HEK293T (cell line): ENCODE results near the gene WDR49.

Source experiments
- CTCF ChIA-PET: fragments of 350-600 bp; formaldehyde crosslinking; extraction: SDS; loops from one replicate; lab custom pipeline; 2021; ENCODE audit warnings: antibody characterized with exemption, inconsistent platforms; lab: Yijun Ruan, JAX
- POLR2A ChIA-PET: fragments of 350-600 bp; formaldehyde crosslinking; extraction: SDS; loops from one replicate; lab custom pipeline; 2020; ENCODE audit warnings: antibody characterized with exemption, inconsistent platforms; lab: Yijun Ruan, JAX
- DNase-seq: peaks from one replicate; pipeline ENCODE4 v3.0.0; 2012; ENCODE audit warnings: mixed read lengths; ENCODE audit errors: extremely low spot score
- ARNT ChIP-seq: fragments of 450-650 bp; IDR thresholded peaks from 2 replicates; pipeline ENCODE4 v1.6.1; 2017; ENCODE audit warnings: mild to moderate bottlenecking
- BHLHE40 ChIP-seq: fragments of 450-650 bp; IDR thresholded peaks from 2 replicates; pipeline ENCODE4 v1.6.1; 2016; ENCODE audit warnings: mild to moderate bottlenecking, moderate library complexity, borderline replicate concordance
- CTBP1 ChIP-seq: fragments of 450-650 bp; IDR thresholded peaks from 2 replicates; pipeline ENCODE4 v1.6.1; 2016; ENCODE audit warnings: borderline replicate concordance
- ELF4 ChIP-seq: fragments of 450-650 bp; IDR thresholded peaks from 2 replicates; pipeline ENCODE4 v1.6.1; 2017; ENCODE audit warnings: antibody characterized with exemption
- FOXA1 ChIP-seq: fragments of 450-650 bp; IDR thresholded peaks from 2 replicates; pipeline ENCODE4 v1.6.1; 2016; ENCODE audit warnings: mild to moderate bottlenecking
- FOXK2 ChIP-seq: fragments of 450-650 bp; IDR thresholded peaks from 2 replicates; pipeline ENCODE4 v1.6.1; 2016; ENCODE audit warnings: mild to moderate bottlenecking
- FOXM1 ChIP-seq: fragments of 450-650 bp; IDR thresholded peaks from 2 replicates; pipeline ENCODE4 v1.6.1; 2017; ENCODE audit warnings: mild to moderate bottlenecking, borderline replicate concordance
- HDGF ChIP-seq: fragments of 450-650 bp; IDR thresholded peaks from 2 replicates; pipeline ENCODE4 v1.6.1; 2017; ENCODE audit warnings: antibody characterized with exemption, borderline replicate concordance
- L3MBTL2 ChIP-seq: fragments of 450-650 bp; conservative IDR thresholded peaks from 2 replicates; pipeline ENCODE4 v1.6.1; 2016; ENCODE audit warnings: mild to moderate bottlenecking
- LEF1 ChIP-seq: fragments of 450-650 bp; IDR thresholded peaks from 2 replicates; pipeline ENCODE4 v1.6.1; 2017; ENCODE audit warnings: mild to moderate bottlenecking, borderline replicate concordance
- NFRKB ChIP-seq: fragments of 450-650 bp; IDR thresholded peaks from 2 replicates; pipeline ENCODE4 v1.6.1; 2016; ENCODE audit warnings: mild to moderate bottlenecking, moderate library complexity
- PKNOX1 ChIP-seq: fragments of 450-650 bp; IDR thresholded peaks from 2 replicates; pipeline ENCODE4 v1.6.1; 2016
- SP1 ChIP-seq: fragments of 450-650 bp; IDR thresholded peaks from 2 replicates; pipeline ENCODE4 v1.6.1; 2017
- SUZ12 ChIP-seq: fragments of 450-650 bp; IDR thresholded peaks from 2 replicates; pipeline ENCODE4 v1.6.1; 2016; ENCODE audit warnings: mild to moderate bottlenecking
- TARDBP ChIP-seq: fragments of 450-650 bp; IDR thresholded peaks from 2 replicates; pipeline ENCODE4 v1.6.1; 2016
- ZNF384 ChIP-seq: fragments of 450-650 bp; IDR thresholded peaks from 2 replicates; pipeline ENCODE4 v1.6.1; 2016

Gene WDR49

GRCh38 chr3:167568634-167569033 lies 85.1 kb downstream of the WDR49 start:
- TF ChIP-seq ARNT (no peak), ZNF384 (peak; percentile 16; the same call in 1 of the 2 replicates)
- DNase-seq, result no peak
- POLR2A ChIA-PET, result no interaction called here
- CTCF ChIA-PET, result no interaction called here

GRCh38 chr3:167565489-167565888 lies 88.3 kb downstream of the WDR49 start:
- TF ChIP-seq FOXK2 (no peak), BHLHE40 (no peak), PKNOX1 (no peak), SUZ12 (no peak), TARDBP (no peak), ZNF384 (no peak), ELF4 (no peak), L3MBTL2 (no peak), SP1 (no peak), ARNT (no peak), FOXM1 (no peak), NFRKB (no peak), HDGF (no peak), LEF1 (no peak), FOXA1 (no peak), CTBP1 (no peak)
- no peak for DNase-seq
- ChIA-PET CTCF (no interaction called here), POLR2A (no interaction called here)

DNA sequence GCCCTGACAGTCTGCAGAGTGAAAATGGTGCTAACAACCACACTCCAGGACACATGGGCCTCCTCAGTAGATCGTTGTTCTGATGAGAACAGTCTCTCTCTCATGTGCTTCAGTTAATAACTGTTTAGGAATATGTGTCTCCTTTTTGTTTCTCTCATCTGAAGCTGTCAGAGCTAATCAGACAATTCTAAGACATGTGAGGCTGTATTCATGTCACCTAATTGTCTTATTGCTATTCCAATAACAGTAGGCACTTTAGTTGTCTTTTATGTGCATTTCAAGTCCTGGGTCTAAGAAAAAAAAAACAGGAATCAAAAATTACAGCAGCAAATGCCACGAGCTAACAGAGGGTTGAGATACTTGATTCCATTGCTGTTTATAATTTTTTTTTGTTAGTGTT lies 89.1 kb downstream of the WDR49 start:
- DNase-seq, result no peak
- POLR2A ChIA-PET, result no interaction called here
- TF ChIP-seq TARDBP (no peak), SP1 (no peak), FOXM1 (no peak), CTBP1 (no peak), PKNOX1 (no peak), L3MBTL2 (no peak), LEF1 (no peak), BHLHE40 (no peak), FOXK2 (no peak), ZNF384 (no peak), SUZ12 (no peak), FOXA1 (no peak), HDGF (no peak), ARNT (no peak), ELF4 (no peak), NFRKB (no peak)
- CTCF ChIA-PET, result no interaction called here

GRCh38 chr3:167559924-167560323 lies 93.8 kb downstream of the WDR49 start:
- TF ChIP-seq SP1 (no peak), FOXM1 (no peak), ARNT (no peak), PKNOX1 (no peak), ELF4 (no peak), ZNF384 (no peak), FOXA1 (no peak), TARDBP (no peak)
- CTCF ChIA-PET, result no interaction called here
- no peak for DNase-seq
- POLR2A ChIA-PET, result no interaction called here

- no peak for DNase-seq
- POLR2A ChIA-PET, result no interaction called here
- CTCF ChIA-PET, result no interaction called here
- TF ChIP-seq L3MBTL2 (no peak), ARNT (no peak), SUZ12 (no peak), TARDBP (no peak), PKNOX1 (no peak), BHLHE40 (no peak), CTBP1 (no peak), LEF1 (no peak), SP1 (no peak), FOXM1 (no peak)
Observed at GRCh38 chr3:167554898-167555297, 98.8 kb downstream of the WDR49 start.

DNA sequence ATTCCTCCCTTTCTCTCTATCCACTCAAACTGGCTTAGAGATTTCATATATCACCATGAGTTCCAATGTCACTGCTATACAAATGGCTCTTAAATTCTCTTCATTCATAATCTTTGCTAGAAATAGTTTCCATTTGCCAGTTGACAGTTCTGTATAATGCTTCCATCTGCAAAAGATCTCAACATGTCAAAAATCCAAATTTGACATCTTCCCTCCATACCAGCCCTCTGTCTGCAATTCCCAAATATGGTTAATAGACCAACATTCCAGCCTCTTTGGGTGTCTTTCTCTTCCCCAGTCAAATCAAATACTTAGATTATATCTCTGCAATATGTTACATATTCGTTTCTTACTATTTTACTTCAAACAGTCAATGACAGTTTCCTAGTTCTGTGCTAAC lies 115.7 kb downstream of the WDR49 start:
- TF ChIP-seq ZNF384 (no peak), HDGF (no peak), PKNOX1 (no peak), FOXK2 (no peak), FOXM1 (no peak), ARNT (no peak), SP1 (no peak), L3MBTL2 (no peak), NFRKB (no peak), ELF4 (no peak), CTBP1 (no peak), BHLHE40 (no peak)
- no peak for DNase-seq
- ChIA-PET CTCF (no interaction called here), POLR2A (no interaction called here)
